SK-N-SH treated with all-trans-retinoic acid at 6 μM for 48 hours (cell line): Measurements from ENCODE around the gene URB2.
"Not testable (repeated sequence)": the region's sequence is repeated elsewhere in the genome, so short reads cannot be mapped to it uniquely, and the experiment has no call there.

Experiments
- ATAC-seq: fragments of 200-7000 bp; cut with Tn5 transposase; 3 replicates; pipeline ENCODE4 v1.9.1; 2020; ENCODE audit warnings: mild to moderate bottlenecking, moderate library complexity
- ARNTL ChIP-seq: fragments of 450-650 bp; formaldehyde crosslinking; IDR thresholded peaks from 2 replicates; pipeline ENCODE4 v1.5.0; 2020; ENCODE audit warnings: low read depth, mild to moderate bottlenecking, moderate library complexity, borderline replicate concordance
- BACH2 ChIP-seq: fragments of 250-450 bp; sonication (Bioruptor Pico); IDR thresholded peaks from 2 replicates; pipeline ENCODE4 v1.9.0; 2021; ENCODE audit warnings: mild to moderate bottlenecking, borderline replicate concordance
- CSDC2 ChIP-seq: fragments of 250-450 bp; sonication (Bioruptor Pico); IDR thresholded peaks from 2 replicates; pipeline ENCODE4 v1.5.0; 2020; ENCODE audit warnings: mild to moderate bottlenecking, moderate library complexity
- ESRRG ChIP-seq: fragments of 250-450 bp; sonication (Bioruptor Pico); IDR thresholded peaks from 2 replicates; pipeline ENCODE4 v1.6.1; 2021; ENCODE audit warnings: mild to moderate bottlenecking
- GLIS3 ChIP-seq: fragments of 250-450 bp; sonication (Bioruptor Pico); IDR thresholded peaks from 2 replicates; pipeline ENCODE4 v1.5.0; 2020; ENCODE audit warnings: mild to moderate bottlenecking, moderate library complexity
- ISL1 ChIP-seq: fragments of 250-450 bp; sonication (Bioruptor Pico); IDR thresholded peaks from 2 replicates; pipeline ENCODE4 v2.1.2; 2022; ENCODE audit warnings: mild to moderate bottlenecking, moderate library complexity
- OSR1 ChIP-seq: fragments of 250-450 bp; sonication (Bioruptor Pico); IDR thresholded peaks from 2 replicates; pipeline ENCODE4 v1.8.0; 2022; ENCODE audit warnings: moderate library complexity, mild to moderate bottlenecking, inconsistent platforms
- PPARA ChIP-seq: fragments of 250-450 bp; sonication (Bioruptor Pico); IDR thresholded peaks from 2 replicates; pipeline ENCODE4 v1.5.0; 2020; ENCODE audit warnings: mild to moderate bottlenecking, borderline replicate concordance
- RARB ChIP-seq: fragments of 250-450 bp; sonication (Bioruptor Pico); IDR thresholded peaks from 2 replicates; pipeline ENCODE4 v1.8.0; 2021; ENCODE audit warnings: mild to moderate bottlenecking, moderate library complexity
- SNAI2 ChIP-seq: fragments of 250-450 bp; sonication (Bioruptor Pico); IDR thresholded peaks from 2 replicates; pipeline ENCODE4 v1.5.0; 2020; ENCODE audit warnings: mild to moderate bottlenecking, moderate library complexity
- TCF4 ChIP-seq: fragments of 250-450 bp; sonication (Bioruptor Pico); IDR thresholded peaks from 2 replicates; pipeline ENCODE4 v1.8.0; 2021; ENCODE audit warnings: mild to moderate bottlenecking, moderate library complexity, borderline replicate concordance
- TOX ChIP-seq: fragments of 250-450 bp; sonication (Bioruptor Pico); IDR thresholded peaks from 2 replicates; pipeline ENCODE4 v1.8.0; 2021; ENCODE audit warnings: mild to moderate bottlenecking, moderate library complexity, borderline replicate concordance
- ZC3H10 ChIP-seq: fragments of 250-450 bp; sonication (Bioruptor Pico); IDR thresholded peaks from 2 replicates; pipeline ENCODE4 v1.5.1; 2021; ENCODE audit warnings: mild to moderate bottlenecking, moderate library complexity
- ZFP3 ChIP-seq: fragments of 250-450 bp; sonication (Bioruptor Pico); IDR thresholded peaks from 2 replicates; pipeline ENCODE4 v1.5.0; 2020; ENCODE audit warnings: mild to moderate bottlenecking, moderate library complexity
- ZNF70 ChIP-seq: fragments of 450-650 bp; formaldehyde crosslinking; IDR thresholded peaks from 2 replicates; pipeline ENCODE4 v1.5.0; 2020; ENCODE audit warnings: mild to moderate bottlenecking, moderate library complexity
- ZNF8 ChIP-seq: fragments of 450-650 bp; formaldehyde crosslinking; IDR thresholded peaks from 2 replicates; pipeline ENCODE4 v1.5.0; 2020; ENCODE audit warnings: mild to moderate bottlenecking, moderate library complexity
- TF ChIP-seq, protein P1 (sequence below): fragments of 250-450 bp; sonication (Bioruptor Pico); IDR thresholded peaks from 2 replicates; pipeline ENCODE4 v1.8.0; 2021; ENCODE audit warnings: low read depth, mild to moderate bottlenecking, moderate library complexity, borderline replicate concordance
- TF ChIP-seq, protein P2 (sequence below): fragments of 250-450 bp; sonication (Bioruptor Pico); IDR thresholded peaks from 2 replicates; pipeline ENCODE4 v1.5.1; 2021; ENCODE audit warnings: mild to moderate bottlenecking, moderate library complexity
- TF ChIP-seq, protein P3 (sequence below): fragments of 250-450 bp; sonication (Bioruptor Pico); IDR thresholded peaks from 2 replicates; pipeline ENCODE4 v1.5.1; 2020; ENCODE audit warnings: low read depth, mild to moderate bottlenecking, moderate library complexity

Gene URB2

DNA sequence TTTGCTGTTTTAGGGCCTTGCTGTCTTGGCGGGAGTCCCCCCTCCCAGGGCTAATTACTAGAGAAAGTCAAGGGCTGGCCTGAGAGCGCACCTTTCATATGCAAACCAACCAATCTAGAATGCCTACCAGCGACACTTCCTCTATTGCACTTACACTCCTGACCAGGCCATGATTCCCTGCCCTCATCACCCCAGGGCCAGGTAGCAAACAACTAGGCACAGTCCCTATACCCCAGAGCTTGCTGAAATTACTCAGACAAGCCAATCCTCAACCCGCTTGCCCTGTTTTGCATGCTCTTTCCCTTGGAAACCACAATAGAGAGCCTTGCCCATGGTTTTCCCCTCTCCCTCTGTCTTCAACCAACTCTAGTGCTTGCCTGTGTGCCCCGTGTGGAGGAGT is 70.3 kb downstream of the URB2 start:
- no peak for ATAC-seq
- TF ChIP-seq SNAI2 (CRISPR knock-in tag) (no peak), ARNTL (CRISPR knock-in tag) (no peak), ZC3H10 (no peak), TOX (CRISPR knock-in tag) (no peak)
- TF ChIP-seq, protein P1, sequence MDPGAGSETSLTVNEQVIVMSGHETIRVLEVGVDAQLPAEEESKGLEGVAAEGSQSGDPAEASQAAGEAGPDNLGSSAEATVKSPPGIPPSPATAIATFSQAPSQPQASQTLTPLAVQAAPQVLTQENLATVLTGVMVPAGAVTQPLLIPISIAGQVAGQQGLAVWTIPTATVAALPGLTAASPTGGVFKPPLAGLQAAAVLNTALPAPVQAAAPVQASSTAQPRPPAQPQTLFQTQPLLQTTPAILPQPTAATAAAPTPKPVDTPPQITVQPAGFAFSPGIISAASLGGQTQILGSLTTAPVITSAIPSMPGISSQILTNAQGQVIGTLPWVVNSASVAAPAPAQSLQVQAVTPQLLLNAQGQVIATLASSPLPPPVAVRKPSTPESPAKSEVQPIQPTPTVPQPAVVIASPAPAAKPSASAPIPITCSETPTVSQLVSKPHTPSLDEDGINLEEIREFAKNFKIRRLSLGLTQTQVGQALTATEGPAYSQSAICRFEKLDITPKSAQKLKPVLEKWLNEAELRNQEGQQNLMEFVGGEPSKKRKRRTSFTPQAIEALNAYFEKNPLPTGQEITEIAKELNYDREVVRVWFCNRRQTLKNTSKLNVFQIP (CRISPR knock-in tag) = no peak
- TF ChIP-seq, protein P2, sequence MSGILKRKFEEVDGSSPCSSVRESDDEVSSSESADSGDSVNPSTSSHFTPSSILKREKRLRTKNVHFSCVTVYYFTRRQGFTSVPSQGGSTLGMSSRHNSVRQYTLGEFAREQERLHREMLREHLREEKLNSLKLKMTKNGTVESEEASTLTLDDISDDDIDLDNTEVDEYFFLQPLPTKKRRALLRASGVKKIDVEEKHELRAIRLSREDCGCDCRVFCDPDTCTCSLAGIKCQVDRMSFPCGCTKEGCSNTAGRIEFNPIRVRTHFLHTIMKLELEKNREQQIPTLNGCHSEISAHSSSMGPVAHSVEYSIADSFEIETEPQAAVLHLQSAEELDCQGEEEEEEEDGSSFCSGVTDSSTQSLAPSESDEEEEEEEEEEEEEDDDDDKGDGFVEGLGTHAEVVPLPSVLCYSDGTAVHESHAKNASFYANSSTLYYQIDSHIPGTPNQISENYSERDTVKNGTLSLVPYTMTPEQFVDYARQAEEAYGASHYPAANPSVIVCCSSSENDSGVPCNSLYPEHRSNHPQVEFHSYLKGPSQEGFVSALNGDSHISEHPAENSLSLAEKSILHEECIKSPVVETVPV (CRISPR knock-in tag) = no peak

DNA sequence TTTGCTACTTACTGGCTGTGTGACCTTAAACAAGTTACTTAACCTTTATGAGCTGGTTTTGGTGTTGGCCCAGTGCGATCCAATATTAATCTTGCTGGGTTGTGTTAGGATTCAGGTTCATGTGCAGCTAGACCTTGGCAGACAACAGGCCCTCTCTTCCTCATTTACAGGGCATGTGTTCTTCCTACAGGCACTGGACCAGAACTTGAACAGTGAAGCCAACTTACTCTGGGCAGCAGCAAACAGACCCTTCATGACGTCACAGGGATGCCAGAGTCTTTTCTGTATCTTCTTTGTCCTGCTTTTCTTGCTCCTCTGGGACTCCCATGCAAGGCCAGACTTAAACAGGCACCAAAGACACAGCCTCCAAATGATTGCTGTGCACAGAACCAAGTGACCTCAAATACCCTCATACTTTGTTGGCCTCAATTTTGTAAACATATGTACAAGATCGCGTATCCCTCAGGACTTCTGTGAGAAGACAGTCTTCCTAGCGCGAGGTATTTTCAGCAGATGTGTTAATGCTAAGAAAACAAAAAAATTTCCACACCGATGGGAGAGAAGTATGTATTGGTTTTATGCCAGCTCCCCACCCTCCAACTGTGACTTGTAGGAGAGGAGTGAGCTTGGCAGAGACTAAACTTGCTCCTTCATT is 73.7 kb downstream of the URB2 start:
- no peak for ATAC-seq
- TF ChIP-seq ZNF8 (CRISPR knock-in tag) (no peak), TOX (CRISPR knock-in tag) (no peak), GLIS3 (CRISPR knock-in tag) (no peak)
- TF ChIP-seq, protein P2 (CRISPR knock-in tag) = no peak

DNA sequence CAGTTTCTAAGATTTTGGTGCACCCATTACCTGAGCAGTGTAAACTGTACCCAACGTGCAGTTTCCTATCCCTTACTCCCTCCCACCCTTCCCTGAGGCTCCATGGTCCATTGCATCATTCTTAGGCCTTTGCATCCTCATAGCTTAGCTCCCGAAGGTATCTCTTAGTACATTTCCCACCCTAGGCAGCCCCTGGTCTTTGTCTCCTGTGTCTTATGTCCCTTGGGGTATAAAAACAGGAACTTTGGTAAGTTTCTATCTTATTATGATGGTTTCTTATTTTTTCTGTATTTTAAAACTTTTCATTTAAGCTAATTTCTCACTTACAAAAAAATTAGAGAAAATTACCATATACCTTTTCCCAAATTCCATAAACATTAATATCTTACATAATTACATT is 78.1 kb downstream of the URB2 start:
- TF ChIP-seq RARB (CRISPR knock-in tag) (no peak), ZC3H10 (no peak), GLIS3 (CRISPR knock-in tag) (no peak), ISL1 (CRISPR knock-in tag) (no peak), ESRRG (CRISPR knock-in tag) (no peak), ZNF70 (no peak), TOX (CRISPR knock-in tag) (no peak), TCF4 (CRISPR knock-in tag) (no peak), SNAI2 (CRISPR knock-in tag) (no peak), ARNTL (CRISPR knock-in tag) (no peak), PPARA (CRISPR knock-in tag) (no peak), CSDC2 (no peak), ZFP3 (CRISPR knock-in tag) (no peak), OSR1 (no peak), BACH2 (no peak)
- TF ChIP-seq, protein P2 (CRISPR knock-in tag) = no peak
- TF ChIP-seq, protein P3, sequence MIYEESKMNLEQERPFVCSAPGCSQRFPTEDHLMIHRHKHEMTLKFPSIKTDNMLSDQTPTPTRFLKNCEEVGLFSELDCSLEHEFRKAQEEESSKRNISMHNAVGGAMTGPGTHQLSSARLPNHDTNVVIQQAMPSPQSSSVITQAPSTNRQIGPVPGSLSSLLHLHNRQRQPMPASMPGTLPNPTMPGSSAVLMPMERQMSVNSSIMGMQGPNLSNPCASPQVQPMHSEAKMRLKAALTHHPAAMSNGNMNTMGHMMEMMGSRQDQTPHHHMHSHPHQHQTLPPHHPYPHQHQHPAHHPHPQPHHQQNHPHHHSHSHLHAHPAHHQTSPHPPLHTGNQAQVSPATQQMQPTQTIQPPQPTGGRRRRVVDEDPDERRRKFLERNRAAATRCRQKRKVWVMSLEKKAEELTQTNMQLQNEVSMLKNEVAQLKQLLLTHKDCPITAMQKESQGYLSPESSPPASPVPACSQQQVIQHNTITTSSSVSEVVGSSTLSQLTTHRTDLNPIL (CRISPR knock-in tag) = no peak
- TF ChIP-seq, all 23 proteins: peak for 0
- ATAC-seq = no peak

DNA sequence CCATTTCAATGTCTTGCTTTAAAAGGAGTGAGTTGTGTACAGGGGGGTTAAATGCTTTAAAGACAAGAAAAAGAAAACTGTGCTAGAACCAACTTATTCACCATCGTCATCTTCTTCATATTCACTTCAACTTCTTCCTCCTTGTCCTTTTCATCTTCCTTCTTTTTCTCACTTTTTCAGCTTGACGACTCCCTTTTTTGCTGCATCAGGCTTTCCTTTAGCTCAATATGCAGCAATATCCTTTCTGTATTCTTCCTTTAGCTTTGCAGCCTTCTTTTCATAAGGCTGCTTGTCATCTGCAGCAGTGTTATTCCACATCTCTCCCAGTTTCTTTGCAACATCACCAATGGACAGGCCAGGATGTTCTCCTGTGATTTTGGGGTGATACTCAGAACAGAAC is 79.1 kb downstream of the URB2 start:
- ATAC-seq = not testable (repeated sequence)

DNA sequence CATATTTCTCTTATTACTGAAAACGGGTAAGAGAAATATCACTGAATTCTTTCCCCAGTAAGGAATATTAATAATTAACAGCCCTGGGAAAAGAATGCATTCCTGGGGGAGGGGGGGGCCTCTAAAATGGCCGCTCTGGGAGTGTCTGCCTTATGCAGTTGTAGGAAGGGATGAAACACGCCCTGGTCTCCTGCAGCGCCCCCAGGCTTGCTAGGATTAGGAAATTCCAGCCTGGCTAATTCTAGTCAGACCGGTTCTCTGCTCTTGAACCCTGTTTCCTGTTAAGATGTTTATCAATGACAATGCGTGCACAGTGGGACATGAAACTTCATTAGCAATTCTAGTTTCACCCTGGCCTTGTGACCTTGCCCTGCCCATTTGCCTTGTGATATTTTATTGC is 81.1 kb downstream of the URB2 start:
- ATAC-seq = not testable (repeated sequence)
